ENCODE measurements around the gene WDR7. TPM values are rescaled to one million over a fixed set of nuclear protein-coding genes. Genes with fewer than 3 reads are reported as not detected.
A peak's percentile ranks its signal among the peaks of the same experiment; 100 is the strongest.

Gene WDR7
- total RNA-seq, 6 donors from 2014 or later: 17.8 to 58.7 (median 26.7) TPM

DNA sequence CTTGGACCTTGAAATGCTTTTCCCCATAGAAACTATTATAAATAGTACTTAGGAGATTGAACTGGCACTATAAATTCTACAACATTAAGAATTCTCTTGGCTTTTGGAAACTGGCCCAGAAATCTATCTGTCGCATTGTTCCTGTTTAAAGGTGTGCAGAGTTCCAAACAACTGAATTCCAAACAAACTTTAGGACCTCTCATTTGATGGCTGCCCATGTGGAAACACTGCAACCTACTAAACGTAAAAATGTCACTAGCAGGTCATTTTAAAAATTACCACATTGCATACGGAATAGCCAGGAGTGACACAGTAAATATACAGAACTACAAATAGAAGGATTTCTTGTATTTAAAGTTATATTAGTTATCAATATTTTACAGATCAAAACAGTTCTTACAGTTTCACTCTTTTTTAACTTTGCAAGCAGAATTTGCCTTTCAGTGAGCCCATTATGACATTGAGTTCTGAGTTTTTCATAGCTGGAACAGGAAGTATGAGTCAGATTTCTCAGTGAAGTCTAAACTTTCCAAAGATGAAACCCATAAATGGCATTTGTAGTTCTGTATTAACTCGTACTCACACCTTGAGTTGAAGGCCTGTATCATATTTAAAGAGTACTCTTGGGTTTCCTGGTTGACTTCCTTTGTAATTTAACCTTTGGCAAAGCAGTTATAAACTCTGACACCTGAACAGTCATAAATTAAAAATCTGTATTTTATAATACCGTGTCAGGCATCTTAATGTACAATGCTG lies 353.4 kb downstream of the WDR7 start:
- WGBS, 2 donors: 52 to 58% methylated on average over 5 of the region's 5 CpGs
- H3K36me3 ChIP-seq: no peaks in the 10 kb centered on the region
- H3K27me3 ChIP-seq: no peaks in the 10 kb centered on the region
- no peak overlapping the region for H3K27ac ChIP-seq
- ATAC-seq (ENCODE audit: low FRiP score in 2 of 2): peak in 1 of 2 donors; percentile 36
- TF ChIP-seq POLR2A (IDR thresholded peaks at IDR 0.05): no peak
- peaks cover 8 to 14% (median 11%) of the 10 kb centered on the region in 4 donors for H3K4me1 ChIP-seq
- no peak for DNase-seq
- H3K9me3 ChIP-seq: no peaks in the 10 kb centered on the region
- H3K4me3 ChIP-seq: no peak overlapping the region

DNA sequence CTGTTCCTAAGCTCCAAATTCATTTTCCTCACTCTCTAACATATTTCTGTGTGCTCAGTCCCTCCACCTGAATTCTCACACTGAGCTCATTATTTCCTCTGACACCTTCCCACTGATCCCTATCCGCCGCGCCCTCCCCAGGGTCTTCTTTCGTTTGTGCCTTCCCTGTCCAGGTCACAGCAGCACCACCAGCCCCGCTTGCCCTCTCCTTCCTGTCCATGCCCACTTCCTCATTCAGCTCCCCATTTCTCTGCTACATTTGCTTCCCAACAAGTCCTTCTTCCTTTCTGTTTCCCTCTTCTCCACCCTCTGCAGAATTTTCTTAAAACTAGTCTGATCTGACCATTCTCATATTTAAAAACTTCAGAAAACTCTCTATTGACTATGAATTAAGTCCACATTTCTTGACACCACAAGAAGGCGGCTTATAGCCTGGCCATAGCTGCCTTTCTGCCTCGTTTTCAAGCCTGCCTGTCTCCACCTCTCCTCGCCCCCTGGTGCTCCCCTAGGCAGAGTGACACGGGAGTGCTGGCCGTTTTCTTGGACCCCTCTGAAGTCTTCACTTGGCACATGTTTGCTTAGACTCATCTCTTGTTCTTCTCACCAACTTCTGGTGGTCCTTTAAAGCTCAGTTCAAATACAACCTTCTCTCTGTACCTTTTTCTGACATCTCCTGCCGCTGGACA lies 357.0 kb downstream of the WDR7 start:
- Histone ChIP-seq H3K36me3 (no peaks in the 10 kb centered on the region), H3K27me3 (no peaks in the 10 kb centered on the region), H3K4me1 (peaks cover 8 to 14% (median 10%) of the 10 kb centered on the region in 4 donors), H3K4me3 (no peak overlapping the region), H3K9me3 (no peaks in the 10 kb centered on the region), H3K27ac (no peak overlapping the region)
- no peak for TF ChIP-seq EP300 (IDR thresholded peaks at IDR 0.05)
- no peak for TF ChIP-seq POLR2AphosphoS5 (IDR thresholded peaks at IDR 0.05)
- TF ChIP-seq, protein P1, sequence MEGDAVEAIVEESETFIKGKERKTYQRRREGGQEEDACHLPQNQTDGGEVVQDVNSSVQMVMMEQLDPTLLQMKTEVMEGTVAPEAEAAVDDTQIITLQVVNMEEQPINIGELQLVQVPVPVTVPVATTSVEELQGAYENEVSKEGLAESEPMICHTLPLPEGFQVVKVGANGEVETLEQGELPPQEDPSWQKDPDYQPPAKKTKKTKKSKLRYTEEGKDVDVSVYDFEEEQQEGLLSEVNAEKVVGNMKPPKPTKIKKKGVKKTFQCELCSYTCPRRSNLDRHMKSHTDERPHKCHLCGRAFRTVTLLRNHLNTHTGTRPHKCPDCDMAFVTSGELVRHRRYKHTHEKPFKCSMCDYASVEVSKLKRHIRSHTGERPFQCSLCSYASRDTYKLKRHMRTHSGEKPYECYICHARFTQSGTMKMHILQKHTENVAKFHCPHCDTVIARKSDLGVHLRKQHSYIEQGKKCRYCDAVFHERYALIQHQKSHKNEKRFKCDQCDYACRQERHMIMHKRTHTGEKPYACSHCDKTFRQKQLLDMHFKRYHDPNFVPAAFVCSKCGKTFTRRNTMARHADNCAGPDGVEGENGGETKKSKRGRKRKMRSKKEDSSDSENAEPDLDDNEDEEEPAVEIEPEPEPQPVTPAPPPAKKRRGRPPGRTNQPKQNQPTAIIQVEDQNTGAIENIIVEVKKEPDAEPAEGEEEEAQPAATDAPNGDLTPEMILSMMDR (IDR thresholded peaks at IDR 0.05): no peak
- TF ChIP-seq POLR2A (IDR thresholded peaks at IDR 0.05): no peak
- no peak for DNase-seq
- ATAC-seq (ENCODE audit: low FRiP score in 2 of 2): peak in 1 of 2 donors; percentile 39
- 77 to 83% methylated on average over 11 of the region's 11 CpGs for whole genome bisulfite sequencing, 2 donors

DNA sequence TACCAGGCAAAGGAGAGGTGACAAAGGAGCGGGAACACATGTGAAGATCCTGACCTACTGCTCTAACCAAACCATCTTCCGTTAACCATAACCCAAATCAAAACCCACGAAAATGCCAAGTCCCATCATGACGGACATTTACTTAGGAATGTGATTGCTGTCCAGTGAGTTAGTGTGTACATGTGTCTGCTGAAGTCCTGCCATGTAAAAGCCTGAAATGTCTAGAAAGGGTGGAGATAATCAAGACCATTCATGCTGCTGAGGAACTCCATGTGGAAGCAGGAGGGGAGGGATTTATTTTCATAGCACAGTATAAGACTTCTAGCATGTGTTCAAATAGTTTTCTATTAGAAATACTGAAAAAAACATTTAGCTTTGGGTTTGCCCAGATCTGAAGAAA lies 358.7 kb downstream of the WDR7 start:
- no peak for DNase-seq
- no peak overlapping the region for H3K4me3 ChIP-seq
- H3K9me3 ChIP-seq: no peaks in the 10 kb centered on the region
- WGBS, 2 donors: 96 to 97% methylated on average over 4 of the region's 4 CpGs
- no peaks in the 10 kb centered on the region for H3K27me3 ChIP-seq
- TF ChIP-seq, protein P1 (IDR thresholded peaks at IDR 0.05): no peak
- TF ChIP-seq POLR2A (IDR thresholded peaks at IDR 0.05) (no peak), POLR2AphosphoS5 (IDR thresholded peaks at IDR 0.05) (no peak), EP300 (IDR thresholded peaks at IDR 0.05) (no peak)
- ATAC-seq (ENCODE audit: low FRiP score in 2 of 2): no peak
- no peaks in the 10 kb centered on the region for H3K36me3 ChIP-seq
- H3K27ac ChIP-seq: no peak overlapping the region
- peaks cover 0 to 5% (median 1%) of the 10 kb centered on the region in 4 donors for H3K4me1 ChIP-seq

DNA sequence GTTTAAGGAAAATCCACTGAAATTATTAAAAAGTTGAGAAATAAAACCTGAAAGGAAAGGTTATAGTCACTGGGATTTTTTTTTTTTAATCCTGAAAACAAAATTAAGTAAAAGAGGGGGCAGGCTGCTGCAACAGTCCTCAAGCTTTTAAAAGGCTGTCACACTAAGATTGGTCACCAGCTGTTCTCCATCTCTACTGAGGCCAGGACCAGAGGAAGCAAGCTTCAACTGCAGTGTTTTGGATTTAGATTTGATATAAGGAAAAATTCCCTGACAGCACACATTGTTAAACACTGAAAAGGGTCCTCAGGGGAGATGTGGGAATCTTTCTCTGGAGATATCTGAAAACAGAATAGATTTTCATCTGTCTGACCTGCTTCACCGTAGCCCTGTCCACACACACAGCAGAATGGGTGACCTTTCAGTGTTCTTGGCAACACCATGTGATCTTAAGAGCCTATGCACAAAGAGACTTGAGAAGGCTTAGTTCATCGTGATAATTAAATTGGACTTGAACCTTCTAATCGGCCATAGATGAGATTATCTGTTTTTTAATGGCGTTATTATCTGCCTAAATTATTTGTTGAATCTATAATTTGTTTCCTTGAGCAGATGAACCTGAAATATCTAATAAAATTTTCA lies 363.7 kb downstream of the WDR7 start:
- Histone ChIP-seq H3K36me3 (no peaks in the 10 kb centered on the region), H3K4me1 (no peaks in the 10 kb centered on the region), H3K4me3 (no peak overlapping the region), H3K27me3 (no peaks in the 10 kb centered on the region), H3K9me3 (no peaks in the 10 kb centered on the region), H3K27ac (no peak overlapping the region)
- 60 to 87% methylated on average over 4 of the region's 4 CpGs for WGBS, 2 donors
- no peak for ATAC-seq (ENCODE audit: low FRiP score in 2 of 2)
- no peak for TF ChIP-seq EP300 (IDR thresholded peaks at IDR 0.05)
- TF ChIP-seq, protein P1 (IDR thresholded peaks at IDR 0.05): no peak
- no peak for TF ChIP-seq POLR2A (IDR thresholded peaks at IDR 0.05)
- TF ChIP-seq POLR2AphosphoS5 (IDR thresholded peaks at IDR 0.05): no peak
- DNase-seq: no peak

DNA sequence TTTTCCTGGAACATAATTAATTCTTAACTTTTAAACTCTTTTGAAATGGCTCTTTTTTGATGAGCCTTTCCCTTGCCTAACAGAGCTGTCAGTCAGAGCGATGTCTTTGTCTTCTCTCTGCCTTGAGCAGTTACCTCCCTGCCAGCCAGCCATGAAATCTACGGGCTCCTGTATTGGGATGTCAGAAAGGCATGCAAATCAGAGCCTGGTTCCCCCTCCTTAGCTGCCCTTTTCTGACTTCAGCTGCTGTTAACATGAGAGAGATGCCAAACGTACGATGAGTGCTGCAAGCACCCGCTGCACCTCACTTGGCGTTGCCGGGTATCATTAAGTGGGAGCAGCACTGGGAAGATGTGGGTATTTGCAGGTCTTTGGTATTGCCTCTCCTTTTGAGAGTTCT lies 364.3 kb downstream of the WDR7 start:
- Histone ChIP-seq H3K36me3 (peaks cover 0 to under 1% (median 0%) of the 10 kb centered on the region in 4 donors), H3K9me3 (no peaks in the 10 kb centered on the region), H3K27me3 (no peaks in the 10 kb centered on the region), H3K4me3 (no peak overlapping the region), H3K27ac (no peak overlapping the region), H3K4me1 (no peaks in the 10 kb centered on the region)
- WGBS, 2 donors: 93 to 96% methylated on average over 7 of the region's 7 CpGs
- DNase-seq (no peak), ATAC-seq (ENCODE audit: low FRiP score in 2 of 2) (no peak)
- no peak for TF ChIP-seq POLR2A (IDR thresholded peaks at IDR 0.05)
- TF ChIP-seq, protein P1 (IDR thresholded peaks at IDR 0.05): no peak
- no peak for TF ChIP-seq EP300 (IDR thresholded peaks at IDR 0.05)
- no peak for TF ChIP-seq POLR2AphosphoS5 (IDR thresholded peaks at IDR 0.05)
